Neural progenitor cell (in vitro differentiated cells): ENCODE results near the gene GUF1. TPM values are rescaled to one million over a fixed set of nuclear protein-coding genes. Genes with fewer than 3 reads are reported as not detected.

ENCODE experiments used
- DNase-seq: peaks from one replicate; pipeline ENCODE4 v3.0.0-alpha.2; 2016; ENCODE audit warnings: low spot score
- H2AFZ ChIP-seq: fragments of 200-600 bp; sonication (generic); replicated peaks from 2 replicates; pipeline ENCODE4 v1.6.1; 2016; ENCODE audit warnings: antibody characterized with exemption
- H3F3A ChIP-seq: fragments of 200-600 bp; sonication (generic); 2 replicates; pipeline ENCODE4 v1.6.1; 2016; ENCODE audit warnings: antibody characterized with exemption, low read depth
- H3K27ac ChIP-seq: fragments of 200-600 bp; sonication (generic); 2 replicates; pipeline ENCODE4 v1.5.1; 2016; ENCODE audit warnings: mild to moderate bottlenecking
- H3K27me3 ChIP-seq: fragments of 200-600 bp; sonication (generic); 2 replicates; pipeline ENCODE4 v1.6.1; 2016; ENCODE audit warnings: mild to moderate bottlenecking, moderate library complexity
- H3K36me3 ChIP-seq: fragments of 200-600 bp; sonication (generic); 2 replicates; pipeline ENCODE4 v1.5.1; 2016
- H3K4me1 ChIP-seq: fragments of 200-600 bp; sonication (generic); 2 replicates; pipeline ENCODE4 v1.6.1; 2016; ENCODE audit warnings: mixed run types
- H3K4me2 ChIP-seq: fragments of 200-600 bp; sonication (generic); 2 replicates; pipeline ENCODE4 v1.6.1; 2016
- H3K4me3 ChIP-seq: fragments of 200-600 bp; sonication (generic); 2 replicates; pipeline ENCODE4 v1.5.1; 2016
- H3K79me2 ChIP-seq: fragments of 200-600 bp; sonication (generic); 2 replicates; pipeline ENCODE4 v1.6.1; 2016; ENCODE audit warnings: low read depth
- H3K9ac ChIP-seq: fragments of 200-600 bp; sonication (generic); 2 replicates; pipeline ENCODE4 v1.6.1; 2016
- H3K9me3 ChIP-seq: fragments of 200-600 bp; sonication (generic); 2 replicates; pipeline ENCODE4 v1.5.1; 2016; ENCODE audit warnings: low read depth
- H4K20me1 ChIP-seq: fragments of 200-600 bp; sonication (generic); 2 replicates; pipeline ENCODE4 v1.6.1; 2016; ENCODE audit warnings: low read depth
- H3K27ac Mint-ChIP-seq: 3 replicates; pipeline ENCODE4 v1.8.0; 2021; ENCODE audit warnings: mixed read lengths
- H3K27me3 Mint-ChIP-seq: 2 replicates; pipeline ENCODE4 v1.8.0; 2022; ENCODE audit warnings: low read depth, mild to moderate bottlenecking, inconsistent platforms, moderate library complexity, mixed read lengths; ENCODE audit not compliant: insufficient read depth
- H3K36me3 Mint-ChIP-seq: 3 replicates; pipeline ENCODE4 v1.8.0; 2021; ENCODE audit warnings: mixed read lengths
- H3K4me1 Mint-ChIP-seq: 3 replicates; pipeline ENCODE4 v1.8.0; 2021; ENCODE audit warnings: mixed read lengths
- H3K4me3 Mint-ChIP-seq: 3 replicates; pipeline ENCODE4 v1.8.0; 2021; ENCODE audit warnings: mild to moderate bottlenecking, moderate library complexity, mixed read lengths
- H3K9me3 Mint-ChIP-seq: 3 replicates; pipeline ENCODE4 v1.8.0; 2020; ENCODE audit warnings: mixed read lengths
- CTCF ChIP-seq: fragments of 200-600 bp; sonication (generic); IDR thresholded peaks from 2 replicates; pipeline ENCODE4 v1.5.1; 2017; ENCODE audit warnings: antibody characterized with exemption, mild to moderate bottlenecking
- EZH2 ChIP-seq: fragments of 200-600 bp; sonication (generic); IDR thresholded peaks from 2 replicates; pipeline ENCODE4 v1.6.1; 2017; ENCODE audit warnings: antibody characterized with exemption, mild to moderate bottlenecking, moderate library complexity
- EZH2phosphoT487 ChIP-seq: fragments of 200-600 bp; sonication (generic); IDR thresholded peaks from 2 replicates; pipeline ENCODE4 v1.6.1; 2017; ENCODE audit warnings: antibody characterized with exemption
- total RNA-seq: library from RNA; depleted of rRNA; stranded (reverse); fragments of >200 nt; gene quantifications from 2 replicates; pipeline ENCODE4 v1.2.3, GENCODE V29; 2015; ENCODE audit warnings: low replicate concordance

GUF1 gene
- total RNA-seq, 1 donor from 2014 or later: 39.4 TPM

DNA sequence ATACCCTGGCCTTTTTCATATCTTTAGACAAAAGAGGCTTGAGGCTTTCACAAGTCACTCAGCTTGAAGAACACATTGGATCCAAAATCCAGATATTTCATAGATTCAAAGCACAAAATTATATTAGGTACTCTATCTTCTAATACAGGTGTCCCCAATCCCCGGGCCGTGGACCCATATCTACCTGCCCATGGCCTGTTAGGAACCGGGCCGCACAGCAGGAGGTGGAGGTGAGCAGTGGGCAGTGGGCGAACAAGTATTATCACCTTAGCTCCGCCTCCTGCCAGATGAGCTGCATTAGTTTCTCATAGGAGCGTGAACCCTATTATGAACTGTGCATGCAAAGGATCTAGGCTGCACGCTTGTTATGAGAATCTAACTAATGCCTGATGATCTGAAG is 45.5 kb upstream of the GUF1 start:
- H3K27ac ChIP-seq: no peak overlapping the region

GRCh38 chr4:44638091-44638490 is 40.1 kb upstream of the GUF1 start:
- no peaks in the 10 kb centered on the region for H3F3A ChIP-seq
- Mint-ChIP-seq H3K4me1 (no peaks in the 10 kb centered on the region), H3K36me3 (no peaks in the 10 kb centered on the region), H3K4me3 (no peak overlapping the region), H3K27ac (no peak overlapping the region), H3K9me3 (peaks cover 5% of the 10 kb centered on the region), H3K27me3 (no peaks in the 10 kb centered on the region)
- no peak for TF ChIP-seq EZH2phosphoT487
- no peak for TF ChIP-seq CTCF
- no peak for TF ChIP-seq EZH2
- no peaks in the 10 kb centered on the region for H3K27me3 ChIP-seq
- H3K27ac ChIP-seq: no peak overlapping the region
- no peak overlapping the region for H3K9ac ChIP-seq
- no peaks in the 10 kb centered on the region for H4K20me1 ChIP-seq
- H2AFZ ChIP-seq: no peak overlapping the region
- no peaks in the 10 kb centered on the region for H3K79me2 ChIP-seq
- H3K4me1 ChIP-seq: no peaks in the 10 kb centered on the region
- no peaks in the 10 kb centered on the region for H3K36me3 ChIP-seq
- no peak overlapping the region for H3K4me2 ChIP-seq
- DNase-seq: no peak
- no peaks in the 10 kb centered on the region for H3K9me3 ChIP-seq
- H3K4me3 ChIP-seq: no peak overlapping the region

More for the DNA sequence above, 45.5 kb upstream of the GUF1 start:
- H3K79me2 ChIP-seq: no peaks in the 10 kb centered on the region
- no peaks in the 10 kb centered on the region for H3K36me3 ChIP-seq
- Mint-ChIP-seq H3K4me3 (no peak overlapping the region), H3K4me1 (no peaks in the 10 kb centered on the region), H3K27ac (no peak overlapping the region), H3K27me3 (no peaks in the 10 kb centered on the region), H3K36me3 (no peaks in the 10 kb centered on the region), H3K9me3 (no peaks in the 10 kb centered on the region)
- no peaks in the 10 kb centered on the region for H4K20me1 ChIP-seq
- DNase-seq: no peak
- no peaks in the 10 kb centered on the region for H3F3A ChIP-seq
- no peak overlapping the region for H2AFZ ChIP-seq
- H3K4me2 ChIP-seq: no peak overlapping the region
- no peaks in the 10 kb centered on the region for H3K4me1 ChIP-seq
- no peaks in the 10 kb centered on the region for H3K27me3 ChIP-seq
- no peak overlapping the region for H3K9ac ChIP-seq
- no peak overlapping the region for H3K4me3 ChIP-seq
- H3K9me3 ChIP-seq: no peaks in the 10 kb centered on the region
- TF ChIP-seq CTCF (no peak), EZH2phosphoT487 (no peak), EZH2 (no peak)

GRCh38 chr4:44646151-44646550 is 32.1 kb upstream of the GUF1 start:
- no peak overlapping the region for H3K4me3 Mint-ChIP-seq
- peaks cover 21% of the 10 kb centered on the region for H3K9me3 Mint-ChIP-seq
- no peak overlapping the region for H3K27ac Mint-ChIP-seq
- no peak for TF ChIP-seq EZH2
- no peak for TF ChIP-seq CTCF
- no peak for TF ChIP-seq EZH2phosphoT487
- Histone ChIP-seq H3K79me2 (no peaks in the 10 kb centered on the region), H3K4me1 (peaks cover 19% of the 10 kb centered on the region), H3K4me2 (no peak overlapping the region), H3K9me3 (no peaks in the 10 kb centered on the region), H4K20me1 (no peaks in the 10 kb centered on the region), H3F3A (no peaks in the 10 kb centered on the region), H3K36me3 (no peaks in the 10 kb centered on the region), H3K9ac (no peak overlapping the region), H3K27ac (no peak overlapping the region), H3K4me3 (no peak overlapping the region), H3K27me3 (no peaks in the 10 kb centered on the region), H2AFZ (no peak overlapping the region)
- no peaks in the 10 kb centered on the region for H3K4me1 Mint-ChIP-seq
- no peaks in the 10 kb centered on the region for H3K36me3 Mint-ChIP-seq
- peaks cover 3% of the 10 kb centered on the region for H3K27me3 Mint-ChIP-seq
- no peak for DNase-seq
